NCI-H2029 (cell line): ENCODE data around the gene ERP44.
A peak's percentile ranks its signal among the peaks of the same experiment; 100 is the strongest.
"Not testable (repeated sequence)": the region's sequence is repeated elsewhere in the genome, so short reads cannot be mapped to it uniquely, and the experiment has no call there.

Experiments
- DNase-seq: peaks from one replicate; lab custom pipeline; 2025; lab: John Stamatoyannopoulos, UW

ERP44 gene

DNA sequence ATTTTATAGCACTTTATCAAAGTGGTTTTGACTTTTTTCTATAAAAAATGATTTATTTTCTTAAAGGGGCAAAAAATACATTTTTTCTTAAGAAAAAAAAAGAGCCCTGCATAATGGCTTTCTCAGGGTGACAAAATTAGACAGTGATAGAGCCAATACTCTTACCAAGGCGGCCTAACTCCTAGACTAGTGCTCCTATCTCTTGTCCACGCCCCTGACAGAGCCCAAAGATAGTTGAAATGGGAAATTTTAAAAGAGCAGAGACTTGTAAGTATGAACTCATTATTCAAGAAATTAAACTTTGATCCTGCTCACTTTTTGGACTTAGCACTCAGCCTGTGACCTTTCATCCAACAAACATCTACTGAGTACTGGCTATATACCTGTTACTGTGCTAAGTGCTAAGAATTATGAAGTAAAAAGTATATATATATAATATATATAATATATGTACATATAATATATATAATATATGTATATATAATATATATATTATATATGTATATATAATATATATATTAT is 1.4 kb upstream of the ERP44 start:
- DNase-seq = no peak

GRCh38 chr9:100099722-100100042 is 882 bp upstream of the ERP44 start:
- peak; percentile 27 for DNase-seq

DNA sequence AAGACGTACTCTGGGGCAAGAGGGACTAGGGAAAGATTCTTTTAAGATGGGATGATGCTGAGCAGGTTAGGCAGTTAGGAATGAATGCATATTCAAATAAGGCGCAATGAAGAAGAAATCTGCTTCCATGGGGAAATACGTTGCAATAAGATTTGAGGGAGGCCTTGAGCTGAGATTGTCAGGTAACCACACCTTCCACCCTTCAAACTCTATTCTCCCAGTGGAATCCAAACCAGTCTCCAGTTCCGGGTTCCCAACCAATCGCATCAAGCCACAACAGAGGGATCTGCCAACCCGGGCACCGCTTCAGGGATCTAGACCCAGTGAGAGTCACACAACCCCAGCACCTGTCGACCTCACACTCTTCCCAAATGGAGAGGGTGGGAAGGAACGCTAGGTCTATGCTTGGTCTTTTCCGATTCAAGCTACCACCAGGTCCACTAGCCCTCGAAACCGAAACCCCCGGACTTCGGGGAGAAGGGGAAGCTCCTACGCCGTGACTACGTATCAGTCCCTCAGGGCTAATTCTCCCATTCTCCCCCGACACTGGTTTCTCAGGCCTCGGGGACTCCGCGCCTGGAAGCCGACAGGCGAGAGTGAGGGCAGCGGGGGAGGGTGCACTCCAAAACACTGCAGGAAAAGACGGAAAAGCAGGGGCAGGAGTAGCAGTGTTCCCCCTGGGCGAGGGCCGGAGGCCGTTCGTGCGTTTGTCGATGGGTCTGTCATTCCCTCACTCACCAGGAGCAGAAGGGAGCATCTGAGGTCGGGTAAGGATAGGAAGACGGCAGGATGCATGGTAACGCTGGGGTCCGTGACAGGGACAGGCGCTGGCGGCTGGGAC is 534 bp downstream of the ERP44 start:
- peak; percentile 65 for DNase-seq

DNA sequence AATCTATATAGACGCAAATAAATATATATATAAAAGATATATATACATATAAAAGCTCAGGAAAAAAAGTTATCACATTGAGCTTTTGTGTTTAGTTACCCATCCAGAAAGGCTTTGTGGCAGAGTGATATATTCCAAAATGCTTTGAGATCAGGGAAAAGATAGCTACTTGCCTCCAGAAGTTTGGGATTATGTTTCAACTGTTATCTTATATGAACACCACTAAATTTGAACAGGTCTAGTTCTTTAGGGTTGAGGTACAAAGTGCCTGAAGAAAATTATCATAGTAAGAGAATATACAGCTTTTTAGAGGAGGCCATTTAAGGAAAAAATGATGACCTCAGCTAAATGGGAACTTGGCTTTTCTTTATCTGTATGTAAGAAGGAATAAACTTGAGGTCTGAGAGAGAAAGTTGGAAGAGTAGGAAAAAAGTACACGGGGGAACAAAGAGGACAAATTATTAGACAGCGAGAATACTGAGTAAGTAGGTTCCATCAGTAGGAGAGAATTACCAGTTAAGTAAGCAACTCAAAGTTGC is 2.4 kb downstream of the ERP44 start:
- no peak for DNase-seq

GRCh38 chr9:100094411-100094810 is 4.4 kb downstream of the ERP44 start:
- not testable (repeated sequence) for DNase-seq

DNA sequence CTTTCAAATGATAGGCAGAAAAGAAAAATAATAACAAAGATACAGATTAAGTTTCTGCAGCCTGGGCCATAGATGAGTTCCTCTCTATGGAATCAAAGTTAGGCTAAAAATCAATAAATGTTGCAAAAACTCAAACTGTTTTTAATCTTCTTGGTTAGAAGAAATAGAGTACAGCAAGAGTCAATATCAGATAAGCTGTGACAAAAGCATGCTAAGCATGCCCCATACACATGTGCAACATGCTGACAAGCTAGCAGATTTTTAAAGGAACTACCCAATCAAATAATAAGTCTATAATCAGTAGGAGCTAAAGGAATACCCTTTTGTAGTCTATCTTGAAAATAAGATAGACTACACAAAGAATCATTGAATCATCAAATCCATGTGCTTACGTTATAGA is 6.7 kb downstream of the ERP44 start:
- DNase-seq = no peak

DNA sequence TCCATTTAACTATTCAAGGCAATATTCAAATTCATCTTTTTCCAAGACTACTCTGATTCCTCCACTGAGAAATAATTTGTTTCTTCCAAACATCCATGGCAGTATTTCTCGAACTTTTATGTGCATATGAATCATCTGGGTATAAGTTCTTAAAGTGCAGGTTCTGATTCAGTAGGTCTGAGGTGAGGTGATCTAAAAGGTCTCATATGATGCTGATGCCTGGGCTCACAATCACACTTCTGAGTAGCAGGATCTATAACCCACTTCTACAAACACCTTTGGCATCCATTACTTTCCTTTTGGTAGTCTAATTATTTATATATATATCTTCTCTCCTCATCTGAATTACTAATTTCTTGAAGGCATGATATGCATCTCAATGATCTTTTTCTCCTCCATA is 7.2 kb downstream of the ERP44 start:
- DNase-seq = no peak

GRCh38 chr9:100090880-100091279 is 7.9 kb downstream of the ERP44 start:
- no peak for DNase-seq

DNA sequence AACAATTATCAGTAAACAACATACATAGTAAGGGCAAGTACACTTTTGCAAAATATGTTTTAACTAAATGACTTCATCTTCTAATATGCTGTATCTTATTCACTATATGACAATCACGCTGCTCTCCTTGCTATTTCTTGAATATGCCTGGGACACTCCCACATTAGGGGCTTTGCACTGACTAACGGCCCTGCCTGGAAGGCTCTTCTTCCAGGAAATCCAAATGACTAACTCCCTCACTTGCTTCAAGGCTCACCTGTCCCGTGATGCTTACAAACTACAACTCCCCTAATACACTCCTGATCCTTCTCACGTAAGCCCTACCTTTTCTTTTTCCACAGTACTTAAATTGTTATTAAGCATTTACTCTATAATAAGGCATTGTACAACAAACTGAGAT is 10.6 kb downstream of the ERP44 start:
- DNase-seq = no peak

GRCh38 chr9:100087218-100087617 is 11.6 kb downstream of the ERP44 start:
- DNase-seq = no peak

DNA sequence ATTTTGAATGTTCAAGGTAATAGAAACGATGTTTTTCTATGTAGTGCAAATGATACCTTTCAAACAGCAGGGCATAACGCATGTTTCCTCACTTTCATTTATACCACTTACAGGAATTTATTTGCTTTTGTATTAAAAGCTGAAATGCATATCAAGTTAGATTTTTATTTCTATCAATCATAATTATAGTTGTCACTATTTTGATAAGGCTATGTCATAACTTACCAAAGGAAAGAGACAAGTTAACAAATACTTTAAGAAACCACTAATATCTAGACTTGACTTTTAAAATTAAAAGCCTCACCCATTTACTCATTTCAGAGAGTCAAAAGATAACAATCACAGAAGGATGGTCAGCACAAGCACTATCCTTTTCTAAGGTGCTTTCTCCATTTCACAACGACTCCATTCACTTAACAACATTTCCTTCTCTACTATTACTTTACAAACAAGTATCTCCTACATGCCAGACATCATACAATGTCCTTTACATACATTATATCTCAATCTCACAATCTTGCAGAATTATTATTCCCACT is 12.6 kb downstream of the ERP44 start:
- no peak for DNase-seq

DNA sequence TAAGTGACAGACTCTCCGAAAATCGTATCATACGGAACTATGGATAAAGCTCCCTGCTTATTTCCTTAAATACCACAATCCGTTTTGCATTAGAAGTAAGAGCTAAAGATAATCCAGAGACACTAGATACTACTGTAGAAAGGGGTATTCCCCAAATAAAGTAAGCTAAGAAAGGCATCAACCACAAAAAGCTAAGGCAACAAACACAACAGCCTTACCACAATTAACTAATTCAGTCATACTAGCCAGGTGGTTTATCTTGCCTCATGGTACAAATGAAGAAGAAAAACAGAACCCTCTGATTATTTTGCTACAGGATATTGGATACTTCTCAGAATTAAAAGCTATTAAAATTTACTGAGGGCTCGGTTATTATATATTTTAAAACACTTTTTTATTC is 14.1 kb downstream of the ERP44 start:
- no peak for DNase-seq

- DNase-seq = no peak
Measured at GRCh38 chr9:100084128-100084453, 14.7 kb downstream of the ERP44 start.

- no peak for DNase-seq
Measured at GRCh38 chr9:100083448-100084127, 15.2 kb downstream of the ERP44 start.

- DNase-seq = no peak
Measured at GRCh38 chr9:100082782-100083181, 16.0 kb downstream of the ERP44 start.

- DNase-seq = not testable (repeated sequence)
Measured at GRCh38 chr9:100076256-100076655, 22.5 kb downstream of the ERP44 start.

GRCh38 chr9:100074989-100075388 is 23.8 kb downstream of the ERP44 start:
- DNase-seq = no peak

- no peak for DNase-seq
Measured at GRCh38 chr9:100074093-100074492, 24.7 kb downstream of the ERP44 start.

DNA sequence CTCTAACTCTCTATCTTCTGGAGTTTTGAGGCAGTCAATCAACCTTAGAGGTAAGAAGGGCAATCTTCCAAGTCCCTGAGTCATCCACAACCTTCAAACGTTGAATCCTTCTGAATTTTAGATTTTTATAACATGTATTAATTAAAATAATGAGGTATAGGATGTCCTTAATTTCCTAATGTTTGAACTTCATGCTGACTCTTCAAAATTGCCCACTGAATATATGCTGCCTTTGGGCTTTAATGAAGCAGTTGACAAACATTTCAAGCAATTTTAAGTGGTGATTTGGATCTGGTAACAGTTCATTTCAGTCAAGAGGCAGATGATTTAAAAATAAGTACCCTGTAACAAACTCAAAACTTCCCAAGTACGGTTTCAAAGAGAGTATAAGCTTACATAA is 26.0 kb downstream of the ERP44 start:
- no peak for DNase-seq

- DNase-seq = no peak
Measured at GRCh38 chr9:100071271-100071670, 27.5 kb downstream of the ERP44 start.

GRCh38 chr9:100070104-100071041 is 28.4 kb downstream of the ERP44 start:
- no peak for DNase-seq

DNA sequence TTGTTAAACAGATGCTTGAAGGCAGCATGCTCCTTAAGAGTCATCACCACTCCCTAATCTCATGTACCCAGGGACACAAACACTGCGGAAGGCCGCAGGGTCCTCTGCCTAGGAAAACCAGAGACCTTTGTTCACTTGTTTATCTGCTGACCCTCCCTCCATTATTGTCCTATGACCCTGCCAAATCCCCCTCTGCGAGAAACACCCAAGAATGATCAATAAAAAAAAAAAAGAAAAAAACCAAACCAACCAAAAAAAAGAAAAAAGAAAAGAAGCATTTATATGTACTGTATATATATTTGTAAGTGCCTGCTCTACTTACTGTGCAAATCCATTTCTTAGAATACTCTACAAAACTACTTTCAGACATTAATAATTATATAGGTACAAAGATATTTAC is 29.7 kb downstream of the ERP44 start:
- not testable (repeated sequence) for DNase-seq
